Fibroblast of upper back skin (primary cell): ENCODE data around the gene CRYGC.

Experiments used
- DNase-seq: peaks from one replicate; pipeline ENCODE4 v3.0.0-alpha.2; 2013

Gene CRYGC

GRCh38 chr2:208092093-208092832 lies 37.4 kb downstream of the CRYGC start:
- no peak for DNase-seq

GRCh38 chr2:208090420-208090819 lies 39.2 kb downstream of the CRYGC start:
- no peak for DNase-seq

- DNase-seq: no peak
These were observed 43.6 kb downstream of the CRYGC start for GRCh38 chr2:208086029-208086428.

GRCh38 chr2:208083807-208084206 lies 45.8 kb downstream of the CRYGC start:
- DNase-seq: no peak
